Measurements from ENCODE around the gene ARMC9.

DNA sequence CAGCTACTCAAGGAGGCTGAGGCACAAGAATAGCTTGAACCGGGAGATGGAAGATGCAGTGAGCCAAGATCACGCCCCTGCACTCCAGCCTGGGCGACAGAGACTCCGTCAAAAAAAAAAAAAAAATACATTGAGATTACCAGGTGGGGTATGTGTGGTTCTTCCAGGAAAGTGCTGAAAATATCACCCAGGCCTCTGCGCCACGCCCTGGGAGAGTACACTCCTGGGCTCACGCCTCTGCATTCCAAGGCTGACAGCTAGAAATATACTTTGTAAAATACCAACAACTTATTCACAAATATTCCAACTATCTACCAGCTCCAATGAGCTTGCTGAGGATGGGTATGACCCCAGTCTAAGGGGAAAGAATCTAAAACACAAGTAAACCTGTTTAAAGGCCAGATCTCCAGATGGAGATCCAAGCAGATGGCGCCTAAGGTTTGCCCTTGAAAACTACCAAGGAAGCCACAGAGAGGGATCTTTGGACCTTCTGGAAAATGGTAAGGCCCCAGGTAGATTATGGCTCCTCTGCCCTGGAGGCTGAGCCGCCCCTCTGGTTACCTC lies 175.4 kb downstream of the ARMC9 start:
- TF ChIP-seq, protein P1, sequence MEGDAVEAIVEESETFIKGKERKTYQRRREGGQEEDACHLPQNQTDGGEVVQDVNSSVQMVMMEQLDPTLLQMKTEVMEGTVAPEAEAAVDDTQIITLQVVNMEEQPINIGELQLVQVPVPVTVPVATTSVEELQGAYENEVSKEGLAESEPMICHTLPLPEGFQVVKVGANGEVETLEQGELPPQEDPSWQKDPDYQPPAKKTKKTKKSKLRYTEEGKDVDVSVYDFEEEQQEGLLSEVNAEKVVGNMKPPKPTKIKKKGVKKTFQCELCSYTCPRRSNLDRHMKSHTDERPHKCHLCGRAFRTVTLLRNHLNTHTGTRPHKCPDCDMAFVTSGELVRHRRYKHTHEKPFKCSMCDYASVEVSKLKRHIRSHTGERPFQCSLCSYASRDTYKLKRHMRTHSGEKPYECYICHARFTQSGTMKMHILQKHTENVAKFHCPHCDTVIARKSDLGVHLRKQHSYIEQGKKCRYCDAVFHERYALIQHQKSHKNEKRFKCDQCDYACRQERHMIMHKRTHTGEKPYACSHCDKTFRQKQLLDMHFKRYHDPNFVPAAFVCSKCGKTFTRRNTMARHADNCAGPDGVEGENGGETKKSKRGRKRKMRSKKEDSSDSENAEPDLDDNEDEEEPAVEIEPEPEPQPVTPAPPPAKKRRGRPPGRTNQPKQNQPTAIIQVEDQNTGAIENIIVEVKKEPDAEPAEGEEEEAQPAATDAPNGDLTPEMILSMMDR (IDR thresholded peaks at IDR 0.05): no peak
- TF ChIP-seq EP300 (IDR thresholded peaks at IDR 0.05): no peak
- no peak for TF ChIP-seq POLR2A (IDR thresholded peaks at IDR 0.05)

Data from upper lobe of left lung (tissue), 4 donors.